Esophagus squamous epithelium (tissue), 5 donors: Measurements from ENCODE around the gene ITGAX. TPM values are rescaled to one million over a fixed set of nuclear protein-coding genes. Genes with fewer than 3 reads are reported as not detected.

Source experiments
- DNase-seq: peaks from one replicate; lab custom pipeline; 2025; lab: John Stamatoyannopoulos, UW
- H3K27ac ChIP-seq, 4 donors: fragments of 200-600 bp; sonication (generic); one replicate each; pipeline ENCODE4 v1.5.1; 2016 to 2019; ENCODE audit warnings: mild to moderate bottlenecking in 1 of 4
- H3K27me3 ChIP-seq, 4 donors: fragments of 200-600 bp; sonication (generic); 1 replicate in 3 of 4; 2 replicates in 1 of 4; pipeline versions ENCODE4 v1.5.1 to v1.6.0; 2017 to 2021; ENCODE audit warnings: antibody characterized with exemption in 1 of 4
- H3K36me3 ChIP-seq, 3 donors: fragments of 200-600 bp; sonication (generic); one replicate each; pipeline ENCODE4 v1.5.1; 2016 to 2019
- H3K4me1 ChIP-seq, 3 donors: fragments of 200-600 bp; sonication (generic); one replicate each; pipeline ENCODE4 v1.5.1; 2017 to 2019
- H3K4me3 ChIP-seq, 4 donors: fragments of 200-600 bp; sonication (generic); 1 replicate in 3 of 4; 2 replicates in 1 of 4; pipeline ENCODE4 v1.5.1; 2016 to 2019; ENCODE audit warnings: mild to moderate bottlenecking in 2 of 4, moderate library complexity in 1 of 4
- H3K9me3 ChIP-seq, 3 donors: fragments of 200-600 bp; sonication (generic); one replicate each; pipeline ENCODE4 v1.5.1; 2016 to 2019
- POLR2A ChIP-seq, 4 donors: fragments of 450-650 bp; IDR thresholded peaks; one replicate each; pipeline ENCODE4 v1.6.1; 2017; ENCODE audit warnings: antibody characterized with exemption in 4 of 4, mild to moderate bottlenecking in 4 of 4, moderate library complexity in 3 of 4
- WGBS, 2 donors: methylation state at CpG; one replicate each; pipeline ENCODE4 v1.1.5; 2018; 5-methylcytosine and 5-hydroxymethylcytosine counted together
- intact Hi-C: fragments of 100-400 bp; cut with DNase I; formaldehyde crosslinking; loops from one replicate; pipeline ENCODE4 v1.15.0; 2022
- total RNA-seq, 4 donors: library from RNA; depleted of rRNA; stranded (reverse); fragments of >200 nt; gene quantifications; one replicate each; pipeline ENCODE4 v1.1.0, GENCODE V29; 2016
- TF ChIP-seq, protein P1 (sequence below), 6 experiments: fragments of 450-650 bp in 4 of 6; fragments of 200-600 bp in 2 of 6; sonication (generic) in 2 of 6; IDR thresholded peaks; one replicate each; pipeline ENCODE4 v1.5.1; 2016 to 2019; ENCODE audit warnings: antibody characterized with exemption in 6 of 6, mild to moderate bottlenecking in 4 of 6, moderate library complexity in 4 of 6
- donor health status: DM: yes; HTN: yes; CAD: no.

The ITGAX gene
- total RNA-seq, 4 donors from 2014 or later = 0.82 to 4.5 (median 1.8) TPM

GRCh38 chr16:31390504-31391041 lies 35.6 kb downstream of the ITGAX start:
- Histone ChIP-seq H3K4me1 (peaks cover 0 to 15% (median 3%) of the 10 kb centered on the region in 3 donors), H3K36me3 (no peaks in the 10 kb centered on the region), H3K27ac (no peak overlapping the region), H3K27me3 (peaks cover 0 to 20% (median 0%) of the 10 kb centered on the region in 4 donors), H3K4me3 (no peak overlapping the region), H3K9me3 (no peaks in the 10 kb centered on the region)
- intact Hi-C loops = no loop called here
- 61 to 69% methylated on average over 6 of the region's 6 CpGs for WGBS, 2 donors
- DNase-seq = no peak
- no peak for TF ChIP-seq POLR2A (IDR thresholded peaks at IDR 0.05)
- TF ChIP-seq, protein P1, sequence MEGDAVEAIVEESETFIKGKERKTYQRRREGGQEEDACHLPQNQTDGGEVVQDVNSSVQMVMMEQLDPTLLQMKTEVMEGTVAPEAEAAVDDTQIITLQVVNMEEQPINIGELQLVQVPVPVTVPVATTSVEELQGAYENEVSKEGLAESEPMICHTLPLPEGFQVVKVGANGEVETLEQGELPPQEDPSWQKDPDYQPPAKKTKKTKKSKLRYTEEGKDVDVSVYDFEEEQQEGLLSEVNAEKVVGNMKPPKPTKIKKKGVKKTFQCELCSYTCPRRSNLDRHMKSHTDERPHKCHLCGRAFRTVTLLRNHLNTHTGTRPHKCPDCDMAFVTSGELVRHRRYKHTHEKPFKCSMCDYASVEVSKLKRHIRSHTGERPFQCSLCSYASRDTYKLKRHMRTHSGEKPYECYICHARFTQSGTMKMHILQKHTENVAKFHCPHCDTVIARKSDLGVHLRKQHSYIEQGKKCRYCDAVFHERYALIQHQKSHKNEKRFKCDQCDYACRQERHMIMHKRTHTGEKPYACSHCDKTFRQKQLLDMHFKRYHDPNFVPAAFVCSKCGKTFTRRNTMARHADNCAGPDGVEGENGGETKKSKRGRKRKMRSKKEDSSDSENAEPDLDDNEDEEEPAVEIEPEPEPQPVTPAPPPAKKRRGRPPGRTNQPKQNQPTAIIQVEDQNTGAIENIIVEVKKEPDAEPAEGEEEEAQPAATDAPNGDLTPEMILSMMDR (IDR thresholded peaks at IDR 0.05) = no peak

DNA sequence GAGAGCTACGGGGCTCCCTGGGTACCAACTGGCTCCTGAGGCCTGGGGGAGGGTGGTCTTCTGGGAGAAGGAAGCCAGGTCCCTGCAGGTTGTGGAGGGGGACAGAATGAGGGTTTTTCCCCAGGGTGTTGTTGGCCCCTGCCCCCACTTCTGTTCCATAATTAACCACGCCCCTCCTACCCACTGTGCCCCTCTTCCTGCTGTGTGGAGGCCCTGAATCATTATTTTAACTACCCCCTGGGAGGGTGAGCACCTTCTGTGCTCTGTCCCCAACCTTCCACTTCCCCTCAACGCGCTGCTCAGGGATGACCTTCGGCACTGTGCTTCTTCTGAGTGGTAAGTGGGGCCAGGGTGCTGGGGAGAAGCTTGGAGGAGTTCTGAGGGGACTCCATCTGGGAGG lies 38.1 kb downstream of the ITGAX start, which contains the start of gene ITGAD:
TSS of gene ITGAD (plus strand) at position 280 of the 400 bp plus-strand sequence. CDS start at position 306, 26 bp downstream.
- H3K9me3 ChIP-seq = no peaks in the 10 kb centered on the region
- H3K27ac ChIP-seq = no peak within 1 kb of the TSS
- intact Hi-C loops = no loop called here
- H3K27me3 ChIP-seq = peaks cover 0 to 35% (median 0%) of the 10 kb centered on the region in 4 donors
- no peaks in the 10 kb centered on the region for H3K4me1 ChIP-seq
- H3K36me3 ChIP-seq = no peaks in the 10 kb centered on the region
- DNase-seq = no peak
- H3K4me3 ChIP-seq = no peak within 1 kb of the TSS
- 67 to 86% methylated on average over 2 to 3 of the region's 5 CpGs for WGBS, 2 donors
- TF ChIP-seq POLR2A (IDR thresholded peaks at IDR 0.05) = no peak
- TF ChIP-seq, protein P1 (IDR thresholded peaks at IDR 0.05) = no peak

GRCh38 chr16:31395647-31396046 lies 40.7 kb downstream of the ITGAX start:
- H3K27ac ChIP-seq = no peak overlapping the region
- H3K27me3 ChIP-seq = peaks cover 0 to 27% (median 0%) of the 10 kb centered on the region in 4 donors
- H3K9me3 ChIP-seq = peaks cover 0 to 7% (median 0%) of the 10 kb centered on the region in 3 donors
- no peaks in the 10 kb centered on the region for H3K4me1 ChIP-seq
- whole genome bisulfite sequencing, 2 donors = 61% methylated on average over 5 to 6 of the region's 6 CpGs
- no peak for TF ChIP-seq POLR2A (IDR thresholded peaks at IDR 0.05)
- H3K4me3 ChIP-seq = no peak overlapping the region
- DNase-seq = no peak
- intact Hi-C loops = no loop called here
- no peaks in the 10 kb centered on the region for H3K36me3 ChIP-seq

- TF ChIP-seq, protein P1 (IDR thresholded peaks at IDR 0.05) = no peak
- no peak for TF ChIP-seq POLR2A (IDR thresholded peaks at IDR 0.05)
- Histone ChIP-seq H3K36me3 (no peaks in the 10 kb centered on the region), H3K27ac (no peak overlapping the region), H3K27me3 (peaks cover 0 to 27% (median 0%) of the 10 kb centered on the region in 4 donors), H3K4me1 (no peaks in the 10 kb centered on the region), H3K9me3 (peaks cover 0 to 7% (median 0%) of the 10 kb centered on the region in 3 donors), H3K4me3 (no peak overlapping the region)
- WGBS, 2 donors = 78 to 89% methylated on average over 2 to 8 of the region's 18 CpGs
- no peak for DNase-seq
- intact Hi-C loops = no loop called here
Observed at GRCh38 chr16:31397096-31397660, 42.2 kb downstream of the ITGAX start.

GRCh38 chr16:31397701-31398100 lies 42.7 kb downstream of the ITGAX start:
- H3K27me3 ChIP-seq = peaks cover 0 to 27% (median 0%) of the 10 kb centered on the region in 4 donors
- H3K27ac ChIP-seq = no peak overlapping the region
- DNase-seq = no peak
- peaks cover 0 to 7% (median 0%) of the 10 kb centered on the region in 3 donors for H3K9me3 ChIP-seq
- TF ChIP-seq POLR2A (IDR thresholded peaks at IDR 0.05) = no peak
- TF ChIP-seq, protein P1 (IDR thresholded peaks at IDR 0.05) = no peak
- H3K4me3 ChIP-seq = no peak overlapping the region
- WGBS, 2 donors = 46 to 80% methylated on average over 2 of the region's 9 CpGs
- H3K4me1 ChIP-seq = no peaks in the 10 kb centered on the region
- intact Hi-C loops = no loop called here
- no peaks in the 10 kb centered on the region for H3K36me3 ChIP-seq
